ENCODE measurements around the gene SLC46A3. TPM values are rescaled to one million over a fixed set of nuclear protein-coding genes. Genes with fewer than 3 reads are reported as not detected.

SLC46A3 gene
- total RNA-seq, 1 experiment from 2014 or later = 2.3 TPM

DNA sequence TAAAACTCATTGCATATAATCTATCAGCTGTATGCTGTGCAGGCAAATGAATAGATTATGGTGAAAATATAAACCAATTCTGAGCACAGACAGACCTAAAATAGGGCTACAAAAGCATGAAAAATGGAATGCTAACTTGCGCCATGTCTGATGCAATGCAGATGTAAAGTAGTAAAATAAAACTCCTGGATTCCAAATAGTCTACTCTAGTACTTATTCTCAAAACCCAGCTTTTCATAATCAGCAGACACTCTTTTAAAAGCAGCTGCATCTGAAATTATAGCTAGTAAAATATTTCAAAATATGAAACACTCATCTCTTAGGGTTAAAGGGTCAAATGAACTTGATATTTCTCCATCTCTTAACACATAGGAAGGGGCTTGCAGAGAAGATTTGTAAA is 64.5 kb downstream of the SLC46A3 start:
- no TSS peak for BruUV-seq (replicated peaks)

DNA sequence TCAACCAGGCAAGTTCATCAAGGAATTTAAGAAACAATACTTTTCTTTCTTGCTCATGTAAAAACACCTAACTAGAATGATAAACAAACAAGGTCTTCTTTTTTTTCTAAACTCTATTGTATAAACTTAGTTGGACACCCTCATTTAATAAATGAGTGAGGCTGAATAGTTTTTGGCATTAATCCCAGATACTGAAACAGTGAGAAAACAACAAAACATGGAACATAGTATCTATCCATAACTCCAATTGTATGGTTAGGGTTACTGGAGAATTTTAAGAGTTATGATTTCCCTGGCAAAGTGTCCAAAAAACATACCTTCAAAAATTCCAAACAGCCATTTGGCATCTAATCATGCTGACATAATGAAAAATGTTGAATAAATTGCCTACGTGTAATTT is 65.7 kb downstream of the SLC46A3 start:
- DNase-seq (ENCODE audit: low spot score) = no peak
- Histone ChIP-seq H3K4me3 (ENCODE audit: low read depth, low read length, poor library complexity, severe bottlenecking) (no peak overlapping the region), H3K27ac (ENCODE audit: low read depth, low read length, poor library complexity, severe bottlenecking) (no peak overlapping the region), H3K36me3 (ENCODE audit: insufficient read depth, low read length, poor library complexity, severe bottlenecking) (no peaks in the 10 kb centered on the region), H3K4me1 (ENCODE audit: insufficient read depth, low read length, poor library complexity, severe bottlenecking) (peaks cover 13% of the 10 kb centered on the region), H3K9me3 (ENCODE audit: low read depth, low read length, poor library complexity, severe bottlenecking) (no peaks in the 10 kb centered on the region), H3K27me3 (replicated peaks; ENCODE audit: insufficient read depth, low read depth, low read length, poor library complexity) (no peaks in the 10 kb centered on the region)
- POLR2A ChIA-PET (ENCODE audit: low non-redundant PET) = interaction anchor here (0.6 kb wide), 1 partner anchor 582 kb away, joined by 9 read pairs; no protein-coding TSS in a partner anchor
- no TSS peak for BruUV-seq (replicated peaks)
- intact Hi-C loops (cut with micrococcal nuclease; ENCODE audit: unreplicated experiment) = no loop called here
- CTCF ChIA-PET = no interaction called here
- TF ChIP-seq, protein P1, sequence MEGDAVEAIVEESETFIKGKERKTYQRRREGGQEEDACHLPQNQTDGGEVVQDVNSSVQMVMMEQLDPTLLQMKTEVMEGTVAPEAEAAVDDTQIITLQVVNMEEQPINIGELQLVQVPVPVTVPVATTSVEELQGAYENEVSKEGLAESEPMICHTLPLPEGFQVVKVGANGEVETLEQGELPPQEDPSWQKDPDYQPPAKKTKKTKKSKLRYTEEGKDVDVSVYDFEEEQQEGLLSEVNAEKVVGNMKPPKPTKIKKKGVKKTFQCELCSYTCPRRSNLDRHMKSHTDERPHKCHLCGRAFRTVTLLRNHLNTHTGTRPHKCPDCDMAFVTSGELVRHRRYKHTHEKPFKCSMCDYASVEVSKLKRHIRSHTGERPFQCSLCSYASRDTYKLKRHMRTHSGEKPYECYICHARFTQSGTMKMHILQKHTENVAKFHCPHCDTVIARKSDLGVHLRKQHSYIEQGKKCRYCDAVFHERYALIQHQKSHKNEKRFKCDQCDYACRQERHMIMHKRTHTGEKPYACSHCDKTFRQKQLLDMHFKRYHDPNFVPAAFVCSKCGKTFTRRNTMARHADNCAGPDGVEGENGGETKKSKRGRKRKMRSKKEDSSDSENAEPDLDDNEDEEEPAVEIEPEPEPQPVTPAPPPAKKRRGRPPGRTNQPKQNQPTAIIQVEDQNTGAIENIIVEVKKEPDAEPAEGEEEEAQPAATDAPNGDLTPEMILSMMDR (conservative IDR thresholded peaks at IDR 0.05; ENCODE audit: low read depth, low read length) = no peak
- no peak for TF ChIP-seq EZH2 (IDR thresholded peaks at IDR 0.05; ENCODE audit: borderline replicate concordance, low read depth, low read length, poor library complexity, severe bottlenecking)

More for the DNA sequence above, 64.5 kb downstream of the SLC46A3 start:
- CTCF ChIA-PET = interaction anchor here (0.6 kb wide), 1 partner anchor 63 kb away, joined by 14 read pairs; no protein-coding TSS in a partner anchor
- POLR2A ChIA-PET (ENCODE audit: low non-redundant PET) = no interaction called here
- peaks cover 13% of the 10 kb centered on the region for H3K4me1 ChIP-seq (ENCODE audit: insufficient read depth, low read length, poor library complexity, severe bottlenecking)
- TF ChIP-seq, protein P1 (conservative IDR thresholded peaks at IDR 0.05; ENCODE audit: low read depth, low read length) = no peak
- TF ChIP-seq EZH2 (IDR thresholded peaks at IDR 0.05; ENCODE audit: borderline replicate concordance, low read depth, low read length, poor library complexity, severe bottlenecking) = no peak
- intact Hi-C loops (cut with micrococcal nuclease; ENCODE audit: unreplicated experiment) = no loop called here
- H3K9me3 ChIP-seq (ENCODE audit: low read depth, low read length, poor library complexity, severe bottlenecking) = no peaks in the 10 kb centered on the region
- DNase-seq (ENCODE audit: low spot score) = no peak
- no peak overlapping the region for H3K4me3 ChIP-seq (ENCODE audit: low read depth, low read length, poor library complexity, severe bottlenecking)
- no peak overlapping the region for H3K27ac ChIP-seq (ENCODE audit: low read depth, low read length, poor library complexity, severe bottlenecking)
- H3K27me3 ChIP-seq (replicated peaks; ENCODE audit: insufficient read depth, low read depth, low read length, poor library complexity) = no peaks in the 10 kb centered on the region
- no peaks in the 10 kb centered on the region for H3K36me3 ChIP-seq (ENCODE audit: insufficient read depth, low read length, poor library complexity, severe bottlenecking)

- H3K9me3 ChIP-seq (ENCODE audit: low read depth, low read length, poor library complexity, severe bottlenecking) = no peaks in the 10 kb centered on the region
- DNase-seq (ENCODE audit: low spot score) = no peak
- peaks cover 13% of the 10 kb centered on the region for H3K4me1 ChIP-seq (ENCODE audit: insufficient read depth, low read length, poor library complexity, severe bottlenecking)
- intact Hi-C loops (cut with micrococcal nuclease; ENCODE audit: unreplicated experiment) = no loop called here
- H3K27me3 ChIP-seq (replicated peaks; ENCODE audit: insufficient read depth, low read depth, low read length, poor library complexity) = no peaks in the 10 kb centered on the region
- no peaks in the 10 kb centered on the region for H3K36me3 ChIP-seq (ENCODE audit: insufficient read depth, low read length, poor library complexity, severe bottlenecking)
- no TSS peak for BruUV-seq (replicated peaks)
- ChIA-PET POLR2A (ENCODE audit: low non-redundant PET) (no interaction called here), CTCF (no interaction called here)
- no peak overlapping the region for H3K27ac ChIP-seq (ENCODE audit: low read depth, low read length, poor library complexity, severe bottlenecking)
- TF ChIP-seq, protein P1 (conservative IDR thresholded peaks at IDR 0.05; ENCODE audit: low read depth, low read length) = no peak
- TF ChIP-seq EZH2 (IDR thresholded peaks at IDR 0.05; ENCODE audit: borderline replicate concordance, low read depth, low read length, poor library complexity, severe bottlenecking) = no peak
- H3K4me3 ChIP-seq (ENCODE audit: low read depth, low read length, poor library complexity, severe bottlenecking) = no peak overlapping the region
Measured at GRCh38 chr13:28651810-28652401, 66.9 kb downstream of the SLC46A3 start.

All from A673 (cell line).